Measurements from ENCODE around the gene CHST1. TPM values are rescaled to one million over a fixed set of nuclear protein-coding genes. Genes with fewer than 3 reads are reported as not detected.

Gene CHST1
- total RNA-seq, 1 donor from 2014 or later: 2.5 TPM

DNA sequence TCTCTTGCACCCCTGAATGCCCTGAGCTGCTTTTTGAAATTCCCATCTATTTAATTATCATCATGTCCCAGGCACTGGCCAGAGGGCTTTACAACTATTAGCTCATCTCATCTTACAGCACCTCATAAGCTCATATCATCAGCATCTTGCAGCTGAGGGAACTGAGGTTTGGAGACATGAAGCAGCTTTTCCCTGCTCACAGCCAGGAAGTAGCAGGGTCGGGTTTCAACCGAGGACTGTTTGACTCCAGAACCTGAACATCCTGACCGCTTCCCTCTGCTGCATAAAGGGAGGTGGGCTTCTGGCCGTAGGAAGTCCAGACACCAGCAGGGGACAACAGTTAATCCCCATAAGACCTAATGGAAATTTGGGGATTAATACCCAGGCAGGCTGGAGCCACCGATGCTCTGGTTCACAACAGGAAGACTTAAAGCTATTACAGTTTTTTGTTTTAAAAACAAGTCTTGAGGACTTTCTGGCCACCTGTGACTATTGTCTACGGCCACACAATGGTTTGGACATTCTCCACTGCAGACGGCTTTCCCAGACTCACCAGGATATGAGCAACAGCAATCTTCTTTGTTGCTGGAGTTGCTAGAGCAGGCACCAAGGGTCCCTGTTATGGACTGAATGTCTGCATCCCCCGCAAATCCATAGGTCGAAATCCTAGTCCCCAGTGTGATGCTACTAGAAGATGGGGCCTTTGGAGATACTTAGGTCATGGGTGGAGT is 47.4 kb downstream of the CHST1 start:
- ATAC-seq (no peak), DNase-seq (no peak)
- intact Hi-C loops (cut with micrococcal nuclease): no loop called here

DNA sequence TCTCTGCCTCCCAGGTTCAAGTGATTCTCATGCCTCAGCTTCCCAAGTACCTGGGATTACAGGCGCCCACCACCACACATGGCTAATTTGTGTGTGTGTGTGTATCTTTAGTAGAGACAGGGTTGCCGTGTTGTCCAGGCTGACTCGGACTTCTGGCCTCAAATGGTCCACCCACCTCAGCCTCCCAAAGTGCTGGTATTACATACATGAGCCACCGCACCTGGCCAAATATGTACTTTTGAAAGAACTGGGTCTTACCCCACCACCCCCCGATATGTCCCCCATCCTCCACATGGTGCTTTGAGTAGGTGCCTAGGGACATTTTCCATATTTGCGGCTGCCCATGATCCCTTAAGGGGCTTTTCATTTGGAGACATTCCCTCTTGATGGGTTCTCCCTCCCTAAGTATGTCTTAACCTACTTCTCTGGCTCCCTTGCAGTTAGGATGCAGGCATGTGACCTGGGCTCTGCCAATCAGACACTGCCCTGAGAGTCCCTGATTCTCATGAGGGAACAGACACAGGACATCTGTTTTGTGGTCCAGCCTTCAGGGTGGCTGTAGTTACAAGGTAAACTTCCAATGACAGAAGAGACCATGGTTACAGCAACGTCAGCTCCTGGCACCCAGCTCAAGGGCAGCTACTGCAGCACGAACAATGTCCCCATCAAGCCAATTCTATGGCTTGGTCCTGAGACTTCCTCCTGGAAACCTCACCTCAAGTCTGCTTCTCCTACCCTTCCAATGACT is 48.4 kb downstream of the CHST1 start:
- no peak for DNase-seq
- no peak for ATAC-seq
- intact Hi-C loops (cut with micrococcal nuclease): no loop called here

DNA sequence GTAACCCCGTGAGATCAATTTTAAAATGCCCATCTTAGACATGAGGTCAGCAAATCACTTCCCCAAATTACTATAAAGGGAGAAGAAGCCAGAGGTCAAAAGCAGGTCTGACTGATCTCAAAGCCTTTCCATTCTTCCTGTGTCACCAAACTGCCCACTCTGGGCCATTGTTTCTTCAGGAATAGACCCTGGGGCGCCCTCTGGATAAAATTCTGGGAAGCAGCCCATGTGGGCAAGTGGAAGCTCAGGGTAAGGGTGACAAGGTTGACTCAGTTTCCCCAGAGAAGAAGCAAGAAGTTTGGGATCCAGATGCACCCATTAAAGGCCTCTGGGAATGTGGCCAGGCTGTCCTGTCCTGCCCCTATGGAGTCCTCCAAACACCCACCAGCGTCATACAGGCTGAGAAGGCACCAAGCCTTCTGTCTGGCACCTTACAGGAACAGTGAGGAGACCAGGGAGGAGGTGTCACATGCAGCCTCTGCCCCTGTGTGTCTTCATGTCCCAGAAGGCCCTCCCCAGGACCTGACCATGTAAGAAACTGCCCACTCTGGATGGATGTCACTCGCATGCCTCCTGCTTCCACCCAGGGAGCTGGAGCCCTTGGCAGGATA is 50.1 kb downstream of the CHST1 start:
- intact Hi-C loops (cut with micrococcal nuclease): no loop called here
- DNase-seq: no peak
- no peak for ATAC-seq

DNA sequence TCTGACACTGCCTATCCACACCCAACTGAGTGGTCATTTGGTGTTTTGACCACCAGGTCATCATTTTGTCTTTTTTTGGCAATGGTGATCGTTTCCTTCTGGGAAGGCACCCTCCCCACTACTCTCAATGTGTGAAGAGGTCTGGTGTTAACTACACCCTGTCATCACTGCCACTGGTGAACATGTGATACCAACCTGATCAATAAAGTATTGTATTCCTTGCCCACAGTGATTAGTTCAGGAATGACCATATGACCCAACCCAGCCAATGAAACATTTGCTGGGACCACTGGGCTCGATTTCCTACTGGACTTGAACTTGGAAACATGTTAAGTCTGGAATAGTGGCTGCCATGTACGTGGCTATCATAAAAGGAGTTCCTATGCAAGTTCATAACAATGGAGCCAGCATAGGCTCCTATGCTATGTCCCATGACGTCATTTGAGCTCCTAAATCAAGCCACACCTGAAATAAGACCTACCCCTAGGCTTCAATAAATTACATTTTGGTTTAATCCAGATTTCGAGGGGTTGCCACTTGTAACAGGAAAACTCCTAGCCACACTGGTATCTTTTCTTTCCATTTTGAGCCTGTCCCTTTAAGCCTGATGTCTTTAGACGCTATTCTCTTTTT is 51.1 kb downstream of the CHST1 start:
- no peak for ATAC-seq
- no peak for DNase-seq
- intact Hi-C loops (cut with micrococcal nuclease): no loop called here

DNA sequence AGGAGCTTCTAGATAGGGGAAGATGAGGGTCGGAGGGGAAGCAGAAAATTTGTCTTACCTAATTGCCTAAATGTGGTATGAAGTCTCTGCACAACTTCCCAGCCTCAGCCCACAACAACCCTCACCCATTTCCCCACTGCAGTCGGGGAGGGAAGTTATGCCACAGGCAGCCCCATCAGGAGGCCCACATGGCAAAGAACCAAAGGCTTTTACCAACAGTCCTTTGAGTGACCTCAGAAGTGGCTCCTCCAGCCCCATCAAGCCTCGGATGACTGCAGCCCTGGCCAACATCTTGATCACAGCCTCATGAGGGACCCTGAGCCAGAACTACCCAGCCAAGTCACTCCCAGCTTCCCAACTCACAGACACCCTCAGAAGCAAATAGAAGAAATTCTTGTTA is 54.8 kb downstream of the CHST1 start:
- intact Hi-C loops (cut with micrococcal nuclease): no loop called here
- DNase-seq: no peak
- peak; percentile 57 for ATAC-seq

DNA sequence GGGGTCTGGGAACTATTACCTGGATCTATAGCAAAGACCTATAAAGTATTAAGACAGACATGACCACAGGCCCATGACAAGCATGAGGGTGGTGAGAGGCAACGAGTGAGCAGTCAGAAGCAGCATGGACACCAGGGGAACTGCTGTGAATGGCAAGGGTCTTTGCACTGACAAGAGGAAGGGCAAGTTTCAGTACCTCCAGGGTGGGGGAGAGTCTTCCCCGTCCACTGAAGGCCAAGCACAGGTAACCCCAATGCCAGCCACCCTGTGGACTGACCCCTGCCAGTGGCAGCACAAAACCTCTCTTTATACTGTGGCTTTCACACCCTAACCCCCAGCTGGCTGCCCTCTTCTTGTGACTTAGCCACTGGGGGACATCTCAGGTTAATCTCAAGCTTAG is 55.5 kb downstream of the CHST1 start:
- DNase-seq (no peak), ATAC-seq (no peak)
- intact Hi-C loops (cut with micrococcal nuclease): no loop called here

DNA sequence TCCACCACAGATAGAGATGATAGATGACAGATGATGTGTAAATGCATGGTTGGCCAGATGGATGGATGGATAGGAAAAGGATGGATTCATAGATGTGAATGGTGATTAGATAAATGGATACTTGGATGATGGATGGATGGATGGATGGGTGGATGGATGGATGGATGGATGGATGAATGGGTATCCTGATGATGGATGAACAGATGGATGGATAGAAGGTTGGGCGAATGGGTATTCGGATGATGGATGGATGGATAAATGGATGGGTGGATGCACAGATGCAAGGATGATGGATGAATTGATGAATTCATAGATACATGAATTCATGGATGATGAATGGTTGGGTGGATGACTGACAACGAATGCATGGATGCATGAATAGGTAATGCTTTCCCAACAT is 56.1 kb downstream of the CHST1 start:
- intact Hi-C loops (cut with micrococcal nuclease): no loop called here
- DNase-seq (no peak), ATAC-seq (no peak)

DNA sequence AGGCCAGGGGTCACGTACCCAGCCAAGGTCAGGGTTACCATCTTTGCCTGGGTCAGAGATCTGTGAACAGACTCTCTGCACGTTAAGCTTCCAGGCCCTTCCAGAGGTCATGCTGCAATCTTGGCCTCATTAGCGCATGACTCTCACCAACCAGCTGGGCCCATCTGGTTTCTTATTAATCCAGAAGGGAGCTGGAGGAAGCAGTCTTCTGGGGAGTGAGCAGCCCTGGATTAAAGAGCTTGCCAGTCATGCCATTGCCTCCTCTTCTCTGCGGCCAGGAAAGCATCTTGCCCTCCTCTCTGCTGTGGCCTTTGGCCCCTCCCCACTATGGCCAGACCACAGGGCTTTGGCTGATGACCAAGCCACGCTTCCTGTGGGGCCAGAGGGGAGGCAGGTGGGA is 57.4 kb downstream of the CHST1 start:
- ATAC-seq: peak; percentile 79
- peak; percentile 47 for DNase-seq
- intact Hi-C loops (cut with micrococcal nuclease): no loop called here

DNA sequence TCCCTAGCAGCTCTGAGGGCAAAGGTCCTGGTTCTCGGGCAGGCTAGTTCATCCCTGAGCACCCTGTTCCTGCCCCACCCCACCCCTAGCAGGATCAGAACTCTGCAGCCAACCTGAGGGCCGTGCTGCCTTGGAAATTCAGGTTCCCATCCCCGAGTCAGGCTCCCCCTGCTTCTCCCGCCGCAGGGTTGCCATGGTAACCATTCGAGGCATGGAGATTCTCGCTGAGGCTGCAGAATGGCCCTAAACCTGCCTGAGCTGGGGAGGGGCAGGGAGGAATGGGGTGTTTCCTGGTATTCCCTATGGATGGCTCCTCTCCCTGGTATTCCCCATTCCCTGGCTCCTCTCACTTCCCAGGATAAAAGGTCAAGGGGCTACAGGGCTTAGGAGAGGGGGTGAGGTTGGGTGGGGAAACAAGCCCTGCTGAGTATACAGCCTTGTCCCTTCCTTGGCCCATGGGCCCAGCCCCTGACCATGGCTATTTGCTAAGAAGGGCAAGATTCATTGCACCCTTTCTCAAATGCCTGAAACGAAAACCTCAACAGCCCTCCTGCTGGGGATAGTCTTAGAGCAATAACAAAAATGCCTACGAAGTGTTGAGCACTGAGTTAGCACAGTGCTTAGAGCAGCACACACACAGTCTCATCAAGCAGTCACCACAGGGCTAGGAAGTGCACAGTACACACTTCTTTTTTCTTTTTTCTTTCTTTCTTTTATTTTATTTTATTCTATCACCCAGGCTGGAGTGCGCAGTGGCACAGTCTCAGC is 58.7 kb downstream of the CHST1 start:
- DNase-seq (no peak), ATAC-seq (no peak)
- intact Hi-C loops (cut with micrococcal nuclease): no loop called here

DNA sequence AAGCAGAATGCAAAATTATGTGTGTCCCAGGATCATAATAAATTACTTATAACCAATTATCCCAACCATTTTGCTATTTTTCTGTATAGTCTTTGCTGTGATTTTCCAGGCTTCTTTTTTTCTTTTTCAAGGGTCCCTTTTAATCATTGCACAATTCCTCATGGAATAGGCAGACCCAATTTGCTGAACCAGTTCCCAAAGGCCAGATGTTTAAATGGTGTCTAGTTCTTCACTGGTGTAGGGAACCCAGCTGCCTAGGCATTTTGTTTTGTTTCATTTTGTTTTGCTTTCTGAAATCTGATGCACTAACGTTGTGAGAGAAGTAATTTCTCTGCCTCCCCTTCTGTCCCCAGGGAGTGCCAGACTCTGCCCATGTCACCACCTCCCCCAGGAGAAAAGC is 60.4 kb downstream of the CHST1 start:
- intact Hi-C loops (cut with micrococcal nuclease): no loop called here
- ATAC-seq: peak; percentile 52
- DNase-seq: no peak

DNA sequence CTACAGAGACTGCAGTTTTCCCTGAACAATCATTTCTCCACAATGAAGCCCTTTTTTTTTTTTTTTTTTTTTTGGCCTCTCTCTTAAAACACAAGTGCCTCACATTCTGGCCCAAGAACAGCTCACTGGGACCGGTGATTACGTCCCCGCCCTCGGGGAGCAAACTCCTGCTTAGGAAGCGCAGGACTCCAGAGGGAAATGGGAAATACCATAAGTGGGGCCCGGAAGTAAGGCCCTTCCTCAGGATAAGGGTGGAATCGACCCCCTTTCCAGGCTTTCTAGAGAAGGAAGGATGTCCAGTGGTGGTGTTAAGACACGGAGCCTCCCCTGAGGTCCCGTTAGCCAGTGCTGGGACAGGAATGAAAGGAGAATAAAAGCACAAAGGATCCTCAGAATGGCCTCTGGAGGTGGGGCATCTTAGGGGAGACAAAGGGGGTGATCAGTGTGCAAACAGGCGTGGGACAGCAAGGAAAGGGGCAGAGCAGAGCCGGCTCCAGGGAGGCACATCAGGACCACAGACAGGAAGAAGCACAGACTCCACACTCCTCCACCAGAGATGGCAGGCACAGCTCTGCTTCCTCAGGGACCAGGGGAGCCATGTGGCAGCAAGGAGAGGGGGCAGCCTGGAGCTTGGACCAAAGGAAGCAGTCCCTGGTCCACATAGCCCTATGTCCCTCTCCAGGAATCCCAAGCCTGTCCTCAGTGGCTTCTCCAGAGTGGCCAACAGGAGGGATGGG is 61.3 kb downstream of the CHST1 start:
- ATAC-seq (peak; percentile 79), DNase-seq (peak; percentile 63)
- intact Hi-C loops (cut with micrococcal nuclease): no loop called here

DNA sequence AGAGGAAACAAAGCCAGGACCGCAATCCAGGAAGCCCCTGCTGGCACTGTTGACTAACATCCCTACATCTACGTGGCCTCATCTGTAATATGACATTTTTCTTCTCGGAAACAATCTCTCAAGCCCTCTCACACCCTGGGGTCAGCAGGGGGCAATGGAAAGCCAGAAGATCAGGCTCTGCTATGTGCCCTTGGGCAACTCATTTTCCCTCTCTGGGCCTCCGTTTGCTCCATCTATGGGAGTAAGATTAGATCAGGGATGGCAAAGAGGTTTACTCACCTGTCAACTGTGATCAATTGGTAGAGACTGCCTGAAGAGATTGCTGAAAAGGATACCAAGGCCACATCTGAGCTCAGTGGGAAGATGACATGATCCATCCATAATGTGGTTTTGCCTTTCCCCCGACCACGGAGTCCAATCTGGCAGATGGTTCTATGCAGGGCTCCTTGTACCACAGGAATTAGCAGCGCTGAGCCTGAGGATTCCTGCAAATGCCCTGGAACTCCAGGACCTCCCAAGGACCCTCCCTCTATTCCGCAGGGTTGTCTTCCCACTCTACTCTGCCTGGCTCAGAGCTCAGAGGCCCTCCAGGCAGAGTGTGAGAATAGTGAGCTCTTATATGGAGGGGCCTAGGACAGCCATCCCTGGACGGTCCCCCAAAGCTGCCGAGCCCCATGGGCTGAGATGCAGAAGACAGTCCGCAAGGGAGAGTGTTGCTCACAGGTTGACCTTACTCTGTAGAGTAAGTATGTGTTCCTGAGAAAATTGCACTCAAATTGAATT is 66.1 kb downstream of the CHST1 start:
- ATAC-seq (no peak), DNase-seq (no peak)
- intact Hi-C loops (cut with micrococcal nuclease): no loop called here

Small RNA genes lying within 50 kb of the gene (microRNA-seq; reads per million reads assigned to microRNA genes)
- not detected for gene MIR7154 (ENCODE audit: borderline number of aligned reads)

Other genes with a start within 250 kb of the CHST1 start
- 5.1 TPM for gene SLC35C1, start 139.5 kb upstream of the CHST1 start, total RNA-seq
- gene CRY2, start 181.9 kb upstream of the CHST1 start, total RNA-seq: 90.1 TPM
- gene MAPK8IP1, start 220.0 kb upstream of the CHST1 start, total RNA-seq: 4.4 TPM
- gene FREY1, start 241.6 kb upstream of the CHST1 start, total RNA-seq: 0.52 TPM